C4-2B (cell line): ENCODE results near the gene OR51B4.

Source experiments
- H3K27ac ChIP-seq: fragments of 450-650 bp; 2 replicates; pipeline ENCODE4 v1.5.1; 2017
- CTCF ChIP-seq: fragments of 450-650 bp; conservative IDR thresholded peaks from 2 replicates; pipeline ENCODE4 v1.5.1; 2017; ENCODE audit warnings: mild to moderate bottlenecking
- ZFX ChIP-seq: fragments of 450-650 bp; IDR thresholded peaks from 2 replicates; pipeline ENCODE4 v1.6.1; 2017

The OR51B4 gene

GRCh38 chr11:5285703-5286340 is 15.9 kb downstream of the OR51B4 start:
- H3K27ac ChIP-seq, result no peak overlapping the region
- TF ChIP-seq ZFX (no peak), CTCF (no peak)

GRCh38 chr11:5284637-5285036 is 17.1 kb downstream of the OR51B4 start:
- no peak overlapping the region for H3K27ac ChIP-seq
- TF ChIP-seq ZFX, result no peak
- TF ChIP-seq CTCF, result no peak

- H3K27ac ChIP-seq, result no peak overlapping the region
- TF ChIP-seq CTCF, result no peak
- no peak for TF ChIP-seq ZFX
Measured at GRCh38 chr11:5283882-5284281, 17.9 kb downstream of the OR51B4 start.

GRCh38 chr11:5283086-5283485 is 18.7 kb downstream of the OR51B4 start:
- no peak overlapping the region for H3K27ac ChIP-seq
- TF ChIP-seq ZFX (no peak), CTCF (no peak)

- no peak overlapping the region for H3K27ac ChIP-seq
- TF ChIP-seq CTCF, result no peak
- TF ChIP-seq ZFX, result no peak
Measured at GRCh38 chr11:5282628-5283027, 19.1 kb downstream of the OR51B4 start.

- no peak overlapping the region for H3K27ac ChIP-seq
- TF ChIP-seq ZFX (no peak), CTCF (no peak)
Measured at GRCh38 chr11:5281596-5281995, 20.1 kb downstream of the OR51B4 start.

- no peak for TF ChIP-seq ZFX
- no peak for TF ChIP-seq CTCF
- no peak overlapping the region for H3K27ac ChIP-seq
Measured at GRCh38 chr11:5280582-5281102, 21.1 kb downstream of the OR51B4 start.
